Bone marrow (tissue), 2 donors: ENCODE results near the gene PTGDS.

ENCODE experiments used
- DNase-seq, 2 donors: peaks; one replicate each; lab custom pipeline; 2025; lab: John Stamatoyannopoulos, UW

PTGDS gene

DNA sequence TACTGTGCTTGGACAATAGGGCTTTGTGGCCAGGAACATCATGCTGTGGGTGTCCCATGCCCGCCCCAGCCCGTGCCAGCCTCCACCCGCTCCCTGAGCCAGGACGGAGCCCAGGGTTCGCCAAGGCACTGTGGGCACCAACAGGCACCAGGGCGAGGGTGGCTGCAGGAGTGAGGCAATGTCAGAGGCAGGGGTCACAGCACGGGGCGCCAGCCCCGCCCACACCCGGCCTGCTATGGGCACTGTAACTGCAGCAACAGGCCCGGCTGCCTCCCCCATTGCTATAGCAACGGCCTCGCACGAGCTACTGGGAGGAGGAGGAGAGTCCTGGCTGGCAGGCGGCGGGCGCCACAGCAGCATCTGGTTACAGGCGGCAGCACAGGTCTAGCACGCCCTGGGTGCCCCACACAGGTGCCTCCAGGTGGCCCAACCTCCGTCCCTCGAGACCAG, 48.2 kb downstream of the PTGDS start:
- no peak for DNase-seq

DNA sequence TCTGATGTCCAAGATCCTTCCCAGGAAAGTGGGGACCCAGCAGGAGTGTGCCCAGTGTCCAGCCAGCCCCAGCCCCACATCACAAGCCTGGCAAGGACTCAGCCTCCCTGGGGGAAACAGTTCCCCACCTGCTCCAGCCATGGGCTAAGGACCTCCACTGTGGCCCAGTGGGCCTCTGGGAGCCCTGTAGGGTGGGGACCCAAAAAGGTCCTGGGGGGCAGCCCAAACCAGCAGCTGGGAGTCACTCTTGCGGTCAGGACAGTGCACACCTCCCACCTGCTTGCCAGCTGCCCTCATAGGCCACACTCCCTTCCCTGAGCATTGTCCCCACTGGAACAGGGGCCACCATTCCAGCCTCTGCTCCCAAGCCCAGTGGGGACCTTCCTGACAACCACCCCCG, 49.1 kb downstream of the PTGDS start:
- DNase-seq: no peak

DNA sequence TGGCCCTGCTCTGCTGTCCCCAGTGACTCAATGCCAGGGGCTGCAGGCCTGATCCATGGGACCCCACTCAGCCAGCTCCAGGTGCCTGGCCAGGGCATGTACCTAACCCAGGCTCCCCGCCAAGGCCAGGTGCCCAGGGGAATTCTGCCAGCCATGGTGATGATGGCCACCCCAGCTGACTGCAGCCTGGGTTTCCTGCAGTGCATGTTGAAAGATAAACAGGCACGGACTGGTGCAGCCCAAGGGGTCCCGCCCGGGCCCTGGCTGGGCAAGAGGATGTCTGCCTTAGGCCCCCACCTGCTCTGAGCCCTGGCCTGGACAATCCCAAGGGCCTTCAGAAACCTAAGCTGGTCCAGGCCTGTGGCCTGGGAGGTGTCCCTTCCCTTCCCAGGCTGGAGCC, 49.5 kb downstream of the PTGDS start:
- no peak for DNase-seq

DNA sequence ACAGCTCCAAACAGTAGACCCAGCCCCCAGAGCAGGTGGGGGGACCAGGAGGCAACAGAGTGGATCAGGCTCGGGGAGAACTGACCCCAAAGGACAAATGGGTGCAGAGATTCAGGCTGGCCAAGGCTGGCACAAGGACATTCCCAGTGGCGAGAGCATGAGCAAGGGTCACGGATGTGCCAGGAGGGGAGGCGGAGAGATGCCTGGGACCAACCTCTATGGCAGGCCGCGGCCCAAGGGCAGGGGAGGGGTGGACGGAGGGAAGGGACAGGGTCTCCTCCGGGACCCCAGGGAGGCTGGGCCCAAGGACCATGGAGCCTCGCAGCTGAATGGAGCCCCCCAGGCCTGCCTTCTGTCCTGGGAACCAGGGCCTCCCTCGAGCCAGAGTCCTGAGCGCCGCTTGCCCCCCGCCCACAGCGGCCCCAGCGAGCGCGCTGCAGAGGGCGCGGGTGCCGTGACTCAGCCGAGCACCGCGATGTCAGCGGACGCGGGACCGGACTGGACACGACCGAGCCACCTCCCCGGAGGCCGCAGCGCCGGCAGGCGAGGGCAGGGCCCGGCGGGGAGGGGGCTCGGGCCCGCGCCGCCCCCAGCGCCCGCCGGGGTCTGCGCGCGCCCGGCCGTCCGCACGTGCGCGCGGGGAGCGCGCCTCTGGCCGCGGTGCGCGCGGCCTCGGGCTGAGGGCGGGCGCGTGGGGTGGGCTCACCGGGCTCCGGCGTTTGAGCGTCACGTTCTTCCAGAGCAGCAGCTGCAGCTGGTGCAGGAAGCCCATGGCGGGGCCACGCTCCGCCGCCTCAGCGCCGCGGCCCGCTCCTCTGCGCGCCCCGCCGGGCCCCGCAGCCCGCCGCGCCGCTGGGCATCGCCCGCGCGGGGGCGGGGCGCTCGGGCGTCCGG, 50.3 kb downstream of the PTGDS start, which contains the start of gene ABCA2:
Gene ABCA2 (minus strand): TSS at position 869 of the 894 bp plus-strand sequence. CDS start 97 bp downstream, at position 772.
- no peak for DNase-seq

DNA sequence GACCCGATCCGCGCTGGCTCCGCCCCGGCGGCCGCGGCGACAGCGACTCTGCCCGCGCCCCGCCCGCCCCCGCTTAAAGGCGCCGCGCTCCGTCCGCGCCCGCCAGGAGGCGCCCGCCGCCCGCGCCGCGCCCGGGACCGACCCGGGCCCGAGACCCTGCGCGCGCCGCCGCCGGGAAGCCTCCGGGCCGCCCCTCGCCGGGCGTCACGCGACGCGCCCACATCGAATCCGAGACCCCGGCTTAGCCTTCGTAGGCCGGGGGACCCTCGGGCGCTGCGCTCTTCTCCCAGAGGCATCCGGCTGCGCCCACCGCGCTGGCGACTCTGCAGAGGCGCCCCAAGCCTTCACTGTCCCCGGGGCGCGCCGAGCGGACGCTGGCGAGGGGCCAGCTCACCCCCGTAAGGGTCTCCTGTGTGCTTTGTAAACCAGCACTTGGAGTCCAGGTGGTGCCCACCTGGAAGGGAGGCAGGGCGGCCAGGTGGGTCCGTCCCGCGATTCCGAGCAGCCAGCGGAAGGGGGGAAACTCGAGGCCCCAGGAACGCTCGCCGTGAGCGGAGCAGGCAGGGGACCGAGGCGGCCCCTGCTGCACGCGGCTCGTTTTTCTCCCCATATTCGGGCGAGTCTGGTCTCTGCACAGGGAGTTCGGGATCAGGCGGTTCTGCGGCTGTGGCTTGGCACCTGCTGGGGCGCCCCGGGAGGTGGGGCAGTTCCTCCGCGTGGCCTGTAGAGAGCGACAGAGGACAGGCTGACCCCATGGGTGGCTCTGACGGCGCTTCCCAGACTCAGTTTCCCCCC, 51.2 kb downstream of the PTGDS start:
- DNase-seq: peak; percentile 22 to 44

DNA sequence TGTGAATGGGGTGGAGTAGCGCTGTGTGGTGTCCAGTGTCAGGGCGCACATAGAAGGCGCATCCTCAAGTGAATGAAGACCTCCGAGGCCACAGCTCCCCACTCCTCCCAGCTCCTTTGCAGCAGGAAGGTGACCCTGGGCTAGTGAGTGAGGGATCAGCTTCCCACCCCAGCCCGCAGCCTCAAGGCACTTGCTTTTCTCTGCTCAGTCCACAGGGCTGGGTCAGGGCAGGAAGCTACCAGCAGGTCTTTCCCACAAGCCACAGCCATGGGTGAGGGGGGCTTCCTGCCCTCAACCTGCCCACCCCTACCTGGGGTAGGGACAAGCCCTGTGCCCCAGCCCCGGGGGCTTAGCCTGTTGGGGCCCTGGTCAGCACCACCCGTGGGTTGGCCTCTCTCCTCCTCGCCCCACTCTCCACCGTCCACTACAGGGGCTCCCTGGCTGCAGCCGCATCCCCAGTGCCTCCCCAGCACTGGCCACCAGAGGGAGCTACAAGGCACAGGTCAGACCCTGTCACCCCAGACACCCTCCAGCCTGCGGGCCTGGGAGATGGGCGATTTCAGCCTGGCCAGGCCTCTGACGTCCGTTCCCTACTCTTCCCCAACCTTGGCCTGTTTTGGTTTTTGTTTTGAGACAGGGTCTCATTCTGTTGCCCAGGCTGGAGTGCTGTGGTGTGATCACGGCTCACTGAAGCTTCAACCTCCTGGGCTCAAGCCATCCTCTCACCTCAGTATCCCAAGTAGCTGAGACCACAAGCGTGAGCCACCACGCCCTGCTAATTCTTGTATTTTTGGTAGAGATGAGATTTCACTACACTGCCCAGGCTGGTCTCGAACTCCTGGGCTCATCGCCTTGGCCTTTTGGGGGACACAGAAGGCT, 52.0 kb downstream of the PTGDS start:
- DNase-seq: peak; percentile 51 to 72

DNA sequence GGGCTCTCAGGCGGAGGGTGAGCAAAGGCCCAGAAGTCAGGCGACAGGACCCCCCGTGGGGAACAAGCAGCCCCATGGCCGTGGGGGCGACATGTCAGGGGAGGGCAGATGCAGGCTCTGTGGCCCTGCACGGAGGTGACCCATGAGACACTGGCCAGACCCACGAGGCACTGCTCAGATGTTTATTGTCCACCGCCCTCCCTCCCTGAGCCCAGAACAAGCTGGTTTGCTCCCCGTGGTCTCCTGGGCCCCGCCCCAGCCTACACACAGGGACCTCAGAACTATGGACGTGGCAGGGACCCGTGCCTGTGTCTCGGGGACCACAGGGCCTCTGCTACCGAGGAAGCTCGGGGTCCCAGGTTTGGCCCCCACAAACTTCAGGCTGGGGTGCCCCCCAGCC, 52.7 kb downstream of the PTGDS start:
- DNase-seq: no peak

DNA sequence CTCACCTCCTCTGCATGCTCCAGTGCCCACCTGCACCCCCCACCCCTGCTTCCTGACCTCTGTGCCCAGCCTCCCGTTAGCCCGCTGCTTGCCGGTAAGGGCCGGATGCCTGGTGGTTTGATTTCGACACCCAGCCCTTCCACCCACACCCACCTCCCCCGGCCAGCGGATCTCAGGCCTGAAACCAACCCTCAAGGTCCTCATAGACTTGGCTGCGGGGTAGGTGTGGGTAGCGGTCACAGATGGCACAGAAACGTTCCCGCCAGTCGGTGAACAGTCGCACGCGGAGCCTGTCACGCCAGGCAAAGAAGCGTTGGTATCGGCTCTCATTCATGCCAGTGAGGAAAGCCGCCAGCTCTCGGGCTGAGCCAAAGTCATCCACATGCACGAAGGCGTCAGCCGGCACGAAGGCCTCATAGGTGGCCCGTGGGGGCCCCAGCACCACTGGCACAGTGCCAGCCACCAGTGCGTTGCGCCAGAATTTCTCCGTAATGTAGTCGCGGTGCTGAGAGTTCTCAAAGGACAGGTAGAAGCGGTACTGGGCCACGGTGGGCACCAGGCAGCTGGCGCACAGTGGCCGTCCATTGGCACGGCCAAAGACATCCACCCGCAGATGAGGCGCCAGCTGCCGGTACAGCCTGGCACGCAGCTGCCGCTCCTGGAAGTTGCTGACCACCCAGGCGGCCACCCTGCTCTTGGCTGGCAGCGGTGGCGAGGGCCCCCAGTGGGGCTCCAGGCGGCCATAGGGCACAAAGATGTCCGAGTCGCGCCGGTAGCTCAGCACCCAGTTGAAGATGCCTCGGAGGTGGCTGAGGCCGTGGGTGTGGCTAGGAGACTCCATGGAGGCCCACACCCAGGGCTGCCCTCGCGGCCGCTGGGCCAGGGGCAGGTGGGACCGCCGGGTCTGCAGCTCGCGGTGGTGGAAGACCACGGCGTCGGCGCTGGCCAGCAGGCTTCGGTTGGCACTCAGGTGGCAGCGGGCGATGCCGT, 53.5 kb downstream of the PTGDS start:
- peak; percentile 38 for DNase-seq
